OCI-LY1 (cell line): Measurements from ENCODE around the gene TMEM9B.
"Not testable (repeated sequence)": the region's sequence is repeated elsewhere in the genome, so short reads cannot be mapped to it uniquely, and the experiment has no call there.

Experiments used
- H2AFZ ChIP-seq: fragments of 200-600 bp; sonication (generic), shearing (Covaris generic); 2 replicates; pipeline ENCODE4 v1.6.0; 2014; ENCODE audit warnings: antibody characterized with exemption, mild to moderate bottlenecking, low read length
- H3F3A ChIP-seq: fragments of 200-600 bp; sonication (generic), shearing (Covaris generic); 2 replicates; pipeline ENCODE4 v1.6.0; 2014; ENCODE audit warnings: mild to moderate bottlenecking, antibody characterized with exemption, low read length, moderate library complexity; ENCODE audit not compliant: insufficient read depth
- H3K27ac ChIP-seq: fragments of 200-600 bp; sonication (generic); 2 replicates; pipeline ENCODE4 v1.5.1; 2014; ENCODE audit warnings: low read length, mixed run types, mild to moderate bottlenecking, low read depth; ENCODE audit not compliant: poor library complexity, severe bottlenecking
- H3K27me3 ChIP-seq: fragments of 200-600 bp; sonication (generic); 2 replicates; pipeline ENCODE4 v1.6.0; 2014; ENCODE audit warnings: antibody characterized with exemption, mild to moderate bottlenecking, low read length, moderate library complexity; ENCODE audit not compliant: insufficient read depth
- H3K36me3 ChIP-seq: fragments of 200-600 bp; sonication (generic); 2 replicates; pipeline ENCODE4 v1.6.1; 2014; ENCODE audit warnings: mild to moderate bottlenecking, antibody characterized with exemption, low read length, moderate library complexity, mixed read lengths; ENCODE audit not compliant: insufficient read depth
- H3K4me1 ChIP-seq: fragments of 200-600 bp; sonication (generic); 2 replicates; pipeline ENCODE4 v1.5.1; 2014; ENCODE audit warnings: mild to moderate bottlenecking, low read length, moderate library complexity; ENCODE audit not compliant: insufficient read depth, severe bottlenecking
- H3K4me2 ChIP-seq: fragments of 200-600 bp; sonication (generic), shearing (Covaris generic); 2 replicates; pipeline ENCODE4 v1.6.1; 2014; ENCODE audit warnings: low read length
- H3K4me3 ChIP-seq: fragments of 200-600 bp; sonication (generic); 2 replicates; pipeline ENCODE4 v1.5.1; 2014; ENCODE audit warnings: low read length, low read depth, mild to moderate bottlenecking, mixed read lengths; ENCODE audit not compliant: poor library complexity, severe bottlenecking
- H3K79me2 ChIP-seq: fragments of 200-600 bp; shearing (Covaris generic); 2 replicates; pipeline ENCODE4 v1.6.1; 2016; ENCODE audit warnings: mixed run types, low read length, mixed read lengths; ENCODE audit not compliant: insufficient read depth
- H3K9ac ChIP-seq: fragments of 200-600 bp; sonication (generic), shearing (Covaris generic); 2 replicates; pipeline ENCODE4 v1.6.1; 2014; ENCODE audit warnings: mild to moderate bottlenecking, low read length, mixed read lengths
- H3K9me2 ChIP-seq: fragments of 200-600 bp; sonication (generic), shearing (Covaris generic); 2 replicates; pipeline ENCODE4 v1.6.1; 2014; ENCODE audit warnings: low read depth, mild to moderate bottlenecking, low read length, mixed read lengths
- H3K9me3 ChIP-seq: fragments of 200-600 bp; shearing (Covaris generic); 2 replicates; pipeline ENCODE4 v1.6.1; 2014; ENCODE audit warnings: low read length, mixed read lengths
- H4K20me1 ChIP-seq: fragments of 200-600 bp; sonication (generic), shearing (Covaris generic); 2 replicates; pipeline ENCODE4 v1.6.0; 2016; ENCODE audit warnings: mild to moderate bottlenecking, low read length; ENCODE audit not compliant: insufficient read depth
- CTCF ChIP-seq: fragments of 200-600 bp; sonication (generic), shearing (Covaris generic); IDR thresholded peaks from 2 replicates; pipeline ENCODE4 v1.5.1; 2017; ENCODE audit warnings: mild to moderate bottlenecking, antibody characterized with exemption, low read length, moderate library complexity, mixed read lengths
- EZH2 ChIP-seq: fragments of 200-600 bp; sonication (generic), shearing (Covaris generic); IDR thresholded peaks from 2 replicates; pipeline ENCODE4 v1.8.0; 2017; ENCODE audit warnings: borderline replicate concordance, mixed run types, mild to moderate bottlenecking, antibody characterized with exemption, low read length, moderate library complexity, mixed read lengths

The TMEM9B gene

GRCh38 chr11:8985462-8985861, 21.2 kb upstream of the TMEM9B start:
- H3K9me3 ChIP-seq = no peaks in the 10 kb centered on the region
- no peak overlapping the region for H3K9ac ChIP-seq
- no peaks in the 10 kb centered on the region for H4K20me1 ChIP-seq
- no peaks in the 10 kb centered on the region for H3K9me2 ChIP-seq
- no peaks in the 10 kb centered on the region for H3F3A ChIP-seq
- no peak overlapping the region for H2AFZ ChIP-seq
- no peaks in the 10 kb centered on the region for H3K79me2 ChIP-seq
- no peak overlapping the region for H3K4me3 ChIP-seq
- no peak overlapping the region for H3K27ac ChIP-seq
- no peak for TF ChIP-seq EZH2
- H3K27me3 ChIP-seq = no peaks in the 10 kb centered on the region
- H3K36me3 ChIP-seq = no peaks in the 10 kb centered on the region
- H3K4me2 ChIP-seq = no peak overlapping the region
- no peaks in the 10 kb centered on the region for H3K4me1 ChIP-seq

DNA sequence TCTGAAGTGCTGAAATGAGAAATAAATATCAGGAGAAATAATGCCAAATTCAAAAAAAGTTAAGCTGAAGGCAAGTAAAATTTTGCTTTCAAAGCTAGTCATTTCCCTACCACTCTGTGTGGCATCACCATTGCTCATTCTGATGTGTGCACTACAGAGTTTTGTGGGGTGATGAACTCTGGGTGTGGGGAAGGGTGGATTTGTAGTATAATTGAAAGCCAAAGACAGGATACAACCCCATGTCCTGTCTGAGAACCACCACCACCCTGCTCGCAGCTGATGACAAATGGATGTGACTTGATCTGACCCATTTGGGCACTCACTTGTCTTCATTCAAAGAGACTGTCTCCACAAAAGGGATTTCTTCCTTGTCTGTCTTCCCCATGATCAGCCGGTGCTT, 19.3 kb upstream of the TMEM9B start:
- TF ChIP-seq CTCF = no peak
- no peak for TF ChIP-seq EZH2
- no peak overlapping the region for H3K4me3 ChIP-seq
- no peaks in the 10 kb centered on the region for H4K20me1 ChIP-seq
- no peaks in the 10 kb centered on the region for H3K9me3 ChIP-seq
- H3K4me1 ChIP-seq = no peaks in the 10 kb centered on the region
- H3K4me2 ChIP-seq = no peak overlapping the region
- H3K9ac ChIP-seq = no peak overlapping the region
- H3K36me3 ChIP-seq = no peaks in the 10 kb centered on the region
- H3K27me3 ChIP-seq = no peaks in the 10 kb centered on the region
- H3F3A ChIP-seq = no peaks in the 10 kb centered on the region
- H3K9me2 ChIP-seq = no peaks in the 10 kb centered on the region
- no peak overlapping the region for H2AFZ ChIP-seq
- no peaks in the 10 kb centered on the region for H3K79me2 ChIP-seq
- H3K27ac ChIP-seq = no peak overlapping the region

DNA sequence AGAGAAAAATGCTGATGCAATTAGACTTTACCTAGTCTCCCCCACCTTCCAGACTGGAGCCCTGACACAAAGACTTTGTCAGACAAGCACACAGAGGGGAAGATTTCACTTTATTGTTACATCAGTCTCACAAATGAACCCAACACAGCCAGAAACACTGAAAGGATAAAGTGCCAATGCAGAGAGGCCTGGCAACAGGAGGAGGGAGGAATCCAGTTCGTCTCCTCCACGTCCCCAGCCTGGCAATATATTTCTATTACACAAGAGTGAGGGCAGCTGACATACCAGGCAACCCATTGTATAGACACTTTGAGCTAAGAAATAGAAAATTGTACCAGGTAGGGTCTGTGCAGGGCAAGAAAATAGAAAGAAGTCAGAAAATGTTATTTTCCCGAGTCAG, 16.2 kb upstream of the TMEM9B start:
- Histone ChIP-seq H3K79me2 (no peaks in the 10 kb centered on the region), H3K27me3 (no peaks in the 10 kb centered on the region), H3K4me2 (no peak overlapping the region), H4K20me1 (no peaks in the 10 kb centered on the region), H3K4me3 (no peak overlapping the region), H3K36me3 (no peaks in the 10 kb centered on the region), H3K27ac (no peak overlapping the region), H3K9me2 (no peaks in the 10 kb centered on the region), H3K9me3 (no peaks in the 10 kb centered on the region), H3K4me1 (no peaks in the 10 kb centered on the region), H3K9ac (no peak overlapping the region), H3F3A (no peaks in the 10 kb centered on the region), H2AFZ (no peak overlapping the region)
- TF ChIP-seq EZH2 (no peak), CTCF (no peak)

- H3K36me3 ChIP-seq, H3K4me1 ChIP-seq, H3K9me3 ChIP-seq, H3K79me2 ChIP-seq, H3K9me2 ChIP-seq, H3K4me3 ChIP-seq, H3K9ac ChIP-seq, H2AFZ ChIP-seq, H3K27me3 ChIP-seq, H4K20me1 ChIP-seq, H3K4me2 ChIP-seq, H3K27ac ChIP-seq, H3F3A ChIP-seq: not testable (repeated sequence)
These were observed 15.1 kb upstream of the TMEM9B start for GRCh38 chr11:8979365-8979764.
